Measurements from ENCODE around the gene MMP25.

MMP25 gene

GRCh38 chr16:3099395-3099731, 53.0 kb downstream of the MMP25 start:
- Histone ChIP-seq H3K36me3 (ENCODE audit: insufficient read depth, low read length) (no peaks in the 10 kb centered on the region), H3K79me2 (ENCODE audit: control insufficient read depth, insufficient read depth, low read length, unreplicated experiment) (no peaks in the 10 kb centered on the region), H3K4me3 (ENCODE audit: low read depth, low read length) (no peak overlapping the region; the same call in 1 of the 2 replicates), H3K4me1 (ENCODE audit: control insufficient read depth, insufficient read depth, low read length, unreplicated experiment) (peaks cover 6% of the 10 kb centered on the region), H3K27me3 (ENCODE audit: insufficient read depth, low read length) (peaks cover 3% of the 10 kb centered on the region; the same call in 1 of the 2 replicates), H2AFZ (ENCODE audit: low read length, unreplicated experiment) (no peak overlapping the region), H3K27ac (ENCODE audit: low read depth, low read length) (no peak overlapping the region)

- no peaks in the 10 kb centered on the region for H3K79me2 ChIP-seq (ENCODE audit: control insufficient read depth, insufficient read depth, low read length, unreplicated experiment)
- no peaks in the 10 kb centered on the region for H3K36me3 ChIP-seq (ENCODE audit: insufficient read depth, low read length)
- peaks cover 6% of the 10 kb centered on the region for H3K4me1 ChIP-seq (ENCODE audit: control insufficient read depth, insufficient read depth, low read length, unreplicated experiment)
- H3K27me3 ChIP-seq (ENCODE audit: insufficient read depth, low read length): peaks cover 3% of the 10 kb centered on the region; the same call in 1 of the 2 replicates
- no peak overlapping the region for H3K27ac ChIP-seq (ENCODE audit: low read depth, low read length)
- peak overlapping the region; percentile 66 for H3K4me3 ChIP-seq (ENCODE audit: low read depth, low read length)
- H2AFZ ChIP-seq (ENCODE audit: low read length, unreplicated experiment): peak overlapping the region; percentile 75
Observed at GRCh38 chr16:3099732-3100499, 53.6 kb downstream of the MMP25 start.

GRCh38 chr16:3101018-3101840, 54.9 kb downstream of the MMP25 start:
- no peak overlapping the region for H3K4me3 ChIP-seq (ENCODE audit: low read depth, low read length)
- no peak overlapping the region for H2AFZ ChIP-seq (ENCODE audit: low read length, unreplicated experiment)
- H3K4me1 ChIP-seq (ENCODE audit: control insufficient read depth, insufficient read depth, low read length, unreplicated experiment): peaks cover 6% of the 10 kb centered on the region
- no peaks in the 10 kb centered on the region for H3K36me3 ChIP-seq (ENCODE audit: insufficient read depth, low read length)
- peaks cover 3% of the 10 kb centered on the region; the same call in 1 of the 2 replicates for H3K27me3 ChIP-seq (ENCODE audit: insufficient read depth, low read length)
- H3K27ac ChIP-seq (ENCODE audit: low read depth, low read length): no peak overlapping the region
- no peaks in the 10 kb centered on the region for H3K79me2 ChIP-seq (ENCODE audit: control insufficient read depth, insufficient read depth, low read length, unreplicated experiment)

GRCh38 chr16:3101841-3102470, 55.6 kb downstream of the MMP25 start:
- Histone ChIP-seq H3K36me3 (ENCODE audit: insufficient read depth, low read length) (no peaks in the 10 kb centered on the region), H2AFZ (ENCODE audit: low read length, unreplicated experiment) (peak overlapping the region; percentile 13), H3K4me3 (ENCODE audit: low read depth, low read length) (no peak overlapping the region), H3K27ac (ENCODE audit: low read depth, low read length) (no peak overlapping the region), H3K27me3 (ENCODE audit: insufficient read depth, low read length) (peaks cover 3% of the 10 kb centered on the region; the same call in 1 of the 2 replicates), H3K79me2 (ENCODE audit: control insufficient read depth, insufficient read depth, low read length, unreplicated experiment) (no peaks in the 10 kb centered on the region), H3K4me1 (ENCODE audit: control insufficient read depth, insufficient read depth, low read length, unreplicated experiment) (peaks cover 6% of the 10 kb centered on the region)

- H3K4me1 ChIP-seq (ENCODE audit: control insufficient read depth, insufficient read depth, low read length, unreplicated experiment): peaks cover 3% of the 10 kb centered on the region
- H3K36me3 ChIP-seq (ENCODE audit: insufficient read depth, low read length): no peaks in the 10 kb centered on the region
- H2AFZ ChIP-seq (ENCODE audit: low read length, unreplicated experiment): peak overlapping the region; percentile 84
- no peaks in the 10 kb centered on the region for H3K27me3 ChIP-seq (ENCODE audit: insufficient read depth, low read length)
- no peak overlapping the region for H3K27ac ChIP-seq (ENCODE audit: low read depth, low read length)
- no peaks in the 10 kb centered on the region for H3K79me2 ChIP-seq (ENCODE audit: control insufficient read depth, insufficient read depth, low read length, unreplicated experiment)
- H3K4me3 ChIP-seq (ENCODE audit: low read depth, low read length): peak overlapping the region; percentile 81
Observed at GRCh38 chr16:3106205-3106928, 60.0 kb downstream of the MMP25 start.

Data from ACC112 (cell line).